Stomach (tissue), 9 donors: Measurements from ENCODE around the gene FUCA1. TPM values are rescaled to one million over a fixed set of nuclear protein-coding genes. Genes with fewer than 3 reads are reported as not detected.
"Not testable (repeated sequence)": the region's sequence is repeated elsewhere in the genome, so short reads cannot be mapped to it uniquely, and the experiment has no call there.

Experiments
- DNase-seq, 2 donors: peaks; one replicate each; pipeline versions ENCODE4 v3.0.0 to v3.0.0-alpha.2; 2013 to 2019
- H3K27ac ChIP-seq, 5 donors: fragments of 200-600 bp in 4 of 5; sonication (generic) in 4 of 5; one replicate each; pipeline ENCODE4 v1.5.1; 2013 to 2019; ENCODE audit warnings: mild to moderate bottlenecking in 1 of 5, moderate library complexity in 1 of 5
- H3K27me3 ChIP-seq, 3 donors: fragments of 200-600 bp; sonication (generic); one replicate each; pipeline ENCODE4 v1.5.1; 2017 to 2019; ENCODE audit warnings: mixed run types in 1 of 3
- H3K36me3 ChIP-seq, 4 donors: fragments of 200-600 bp; sonication (generic); 1 replicate in 3 of 4; 2 replicates in 1 of 4; pipeline ENCODE4 v1.5.1; 2016 to 2019
- H3K4me1 ChIP-seq, 4 donors: fragments of 200-600 bp; sonication (generic); one replicate each; pipeline ENCODE4 v1.5.1; 2016 to 2019
- H3K4me3 ChIP-seq, 4 donors: fragments of 200-600 bp; sonication (generic) in 3 of 4; one replicate each; pipeline ENCODE4 v1.5.1; 2016 to 2019; ENCODE audit warnings: mild to moderate bottlenecking in 1 of 4
- H3K9me3 ChIP-seq, 4 donors: fragments of 200-600 bp; sonication (generic); one replicate each; pipeline ENCODE4 v1.5.1; 2016 to 2019
- EP300 ChIP-seq: sonication (generic); formaldehyde crosslinking; IDR thresholded peaks from one replicate; pipeline ENCODE4 v1.6.1; 2017; ENCODE audit warnings: antibody characterized with exemption
- POLR2A ChIP-seq, 4 donors: fragments of 450-650 bp; IDR thresholded peaks; one replicate each; pipeline ENCODE4 v1.6.1; 2016; ENCODE audit warnings: antibody characterized with exemption in 4 of 4, control low read depth in 2 of 4, mild to moderate bottlenecking in 1 of 4, moderate library complexity in 1 of 4
- POLR2AphosphoS5 ChIP-seq, 3 donors: sonication (generic); formaldehyde crosslinking; IDR thresholded peaks; one replicate each; pipeline ENCODE4 v1.6.1; 2016; ENCODE audit warnings: antibody characterized with exemption in 3 of 3
- WGBS, 5 donors: extraction: QIAGEN DNeasy Blood & Tissue Kit in 3 of 5; methylation state at CpG; one replicate each; pipeline versions ENCODE4 v1.1.5 to v1.1.7; 2013 to 2018; 5-methylcytosine and 5-hydroxymethylcytosine counted together
- intact Hi-C: fragments of 100-400 bp; cut with DNase I; formaldehyde crosslinking; loops from one replicate; pipeline ENCODE4 v1.15.1; 2023; ENCODE audit warnings: low total_unique reads
- polyA plus RNA-seq, 3 donors: library from polyadenylated mRNA; stranded (reverse); fragments of 200-250 nt; gene quantifications; one replicate each; pipeline ENCODE4 v1.2.3, GENCODE V29; 2013
- total RNA-seq, 5 donors: library from RNA; depleted of rRNA; stranded (reverse); fragments of >200 nt; gene quantifications; one replicate each; pipeline versions ENCODE4 v1.1.0 to v1.2.3, GENCODE V29; 2014 to 2016
- TF ChIP-seq, protein P1 (sequence below), 7 experiments: fragments of 450-650 bp in 4 of 7; fragments of 200-600 bp in 3 of 7; sonication (generic) in 3 of 7; IDR thresholded peaks; one replicate each; pipeline ENCODE4 v1.5.1; 2016 to 2019; ENCODE audit warnings: antibody characterized with exemption in 7 of 7, control low read depth in 2 of 7, mild to moderate bottlenecking in 1 of 7
- donor health status: healthy with polysubstance abuse.
- donor health status: Bipolar disorder and iron deficiency.
- donor health status: healthy.

Gene FUCA1
- total and polyA plus RNA-seq, 8 donors, result 4.1 to 80.0 (median 23.0) TPM

DNA sequence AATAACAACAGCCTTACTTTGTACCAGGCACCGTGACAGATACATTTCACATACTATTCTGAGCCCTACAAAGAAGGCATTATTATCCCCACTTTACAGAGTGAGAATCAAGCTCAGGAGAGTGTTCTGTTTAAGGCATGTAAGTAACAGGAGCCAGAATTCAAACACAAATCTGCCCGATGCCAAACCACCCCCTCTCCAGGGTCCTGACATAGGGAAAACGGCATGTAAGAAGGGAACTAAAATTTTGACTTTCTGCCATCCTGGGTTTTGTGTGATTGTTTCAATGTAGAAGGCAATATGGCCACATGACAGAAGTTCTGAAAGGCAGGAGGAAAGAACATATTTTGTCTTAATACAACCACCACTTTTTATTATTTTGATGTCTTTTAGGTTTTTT lies 5.5 kb downstream of the FUCA1 start:
- Histone ChIP-seq H3K4me1 (peaks cover 11 to 26% (median 22%) of the 10 kb centered on the region in 4 donors), H3K4me3 (no peak overlapping the region), H3K9me3 (no peaks in the 10 kb centered on the region), H3K27ac (no peak overlapping the region), H3K27me3 (no peaks in the 10 kb centered on the region), H3K36me3 (peaks cover 19 to 76% (median 74%) of the 10 kb centered on the region in 4 donors)
- WGBS, 5 donors, result 67 to 86% (median 74%) methylated on average over 3 of the region's 3 CpGs
- intact Hi-C loops, result no loop called here
- DNase-seq, result no peak
- TF ChIP-seq POLR2AphosphoS5 (IDR thresholded peaks at IDR 0.05) (no peak), EP300 (no peak), POLR2A (IDR thresholded peaks at IDR 0.05) (no peak)
- TF ChIP-seq, protein P1, sequence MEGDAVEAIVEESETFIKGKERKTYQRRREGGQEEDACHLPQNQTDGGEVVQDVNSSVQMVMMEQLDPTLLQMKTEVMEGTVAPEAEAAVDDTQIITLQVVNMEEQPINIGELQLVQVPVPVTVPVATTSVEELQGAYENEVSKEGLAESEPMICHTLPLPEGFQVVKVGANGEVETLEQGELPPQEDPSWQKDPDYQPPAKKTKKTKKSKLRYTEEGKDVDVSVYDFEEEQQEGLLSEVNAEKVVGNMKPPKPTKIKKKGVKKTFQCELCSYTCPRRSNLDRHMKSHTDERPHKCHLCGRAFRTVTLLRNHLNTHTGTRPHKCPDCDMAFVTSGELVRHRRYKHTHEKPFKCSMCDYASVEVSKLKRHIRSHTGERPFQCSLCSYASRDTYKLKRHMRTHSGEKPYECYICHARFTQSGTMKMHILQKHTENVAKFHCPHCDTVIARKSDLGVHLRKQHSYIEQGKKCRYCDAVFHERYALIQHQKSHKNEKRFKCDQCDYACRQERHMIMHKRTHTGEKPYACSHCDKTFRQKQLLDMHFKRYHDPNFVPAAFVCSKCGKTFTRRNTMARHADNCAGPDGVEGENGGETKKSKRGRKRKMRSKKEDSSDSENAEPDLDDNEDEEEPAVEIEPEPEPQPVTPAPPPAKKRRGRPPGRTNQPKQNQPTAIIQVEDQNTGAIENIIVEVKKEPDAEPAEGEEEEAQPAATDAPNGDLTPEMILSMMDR (IDR thresholded peaks at IDR 0.05), result no peak

DNA sequence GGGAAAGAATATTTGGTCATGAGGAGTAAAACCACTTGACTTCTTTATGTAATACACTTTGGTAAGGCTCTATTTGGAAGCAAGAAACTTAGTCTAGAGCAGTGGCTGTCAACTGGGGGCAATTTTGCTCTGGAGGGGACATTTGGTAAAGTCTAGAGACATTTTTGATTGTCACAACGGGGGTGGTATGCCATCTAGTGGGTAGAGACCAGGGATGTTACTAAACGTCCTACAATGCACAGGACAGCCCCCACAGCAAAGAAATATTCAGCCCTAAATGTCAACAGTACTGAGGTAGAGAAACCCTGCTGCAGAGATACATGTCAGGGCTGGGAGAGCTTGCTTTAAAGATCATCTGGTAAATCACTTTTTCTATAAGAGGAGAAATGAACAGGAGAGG lies 13.5 kb downstream of the FUCA1 start:
- TF ChIP-seq EP300 (no peak), POLR2AphosphoS5 (IDR thresholded peaks at IDR 0.05) (no peak), POLR2A (IDR thresholded peaks at IDR 0.05) (no peak)
- TF ChIP-seq, protein P1 (IDR thresholded peaks at IDR 0.05), result no peak
- Histone ChIP-seq H3K27ac (no peak overlapping the region), H3K9me3 (no peaks in the 10 kb centered on the region), H3K36me3 (peaks cover 18 to 68% (median 60%) of the 10 kb centered on the region in 4 donors), H3K27me3 (no peaks in the 10 kb centered on the region), H3K4me1 (no peaks in the 10 kb centered on the region), H3K4me3 (no peak overlapping the region)
- intact Hi-C loops, result no loop called here
- 19 to 37% (median 34%) methylated on average over 2 of the region's 2 CpGs for WGBS, 5 donors
- DNase-seq, result no peak

DNA sequence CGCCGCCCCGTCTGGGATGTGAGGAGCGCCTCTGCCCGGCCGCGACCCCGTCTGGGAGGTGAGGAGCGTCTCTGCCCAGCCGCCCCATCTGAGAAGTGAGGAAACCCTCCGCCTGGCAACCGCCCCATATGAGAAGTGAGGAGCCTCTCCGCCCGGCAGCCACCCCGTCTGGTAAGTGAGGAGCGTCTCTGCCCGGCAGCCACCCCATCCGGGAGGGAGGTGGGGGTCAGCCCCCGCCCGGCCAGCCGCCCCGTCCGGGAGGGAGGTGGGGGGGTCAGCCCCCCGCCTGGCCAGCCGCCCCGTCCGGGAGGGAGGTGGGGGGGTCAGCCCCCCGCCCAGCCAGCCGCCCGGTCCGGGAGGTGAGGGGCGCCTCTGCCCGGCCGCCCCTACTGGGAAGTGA lies 15.0 kb downstream of the FUCA1 start:
- H3K4me3 ChIP-seq, H3K27me3 ChIP-seq, H3K27ac ChIP-seq, DNase-seq, H3K4me1 ChIP-seq, H3K9me3 ChIP-seq, intact Hi-C loops: not testable (repeated sequence)
- peaks cover 19 to 66% (median 56%) of the 10 kb centered on the region in 4 donors for H3K36me3 ChIP-seq
- WGBS, 5 donors, result 93 to 96% (median 95%) methylated on average over 10 to 26 of the region's 34 CpGs; no CpG with 5 or more reads in 1 of the 5 donors

DNA sequence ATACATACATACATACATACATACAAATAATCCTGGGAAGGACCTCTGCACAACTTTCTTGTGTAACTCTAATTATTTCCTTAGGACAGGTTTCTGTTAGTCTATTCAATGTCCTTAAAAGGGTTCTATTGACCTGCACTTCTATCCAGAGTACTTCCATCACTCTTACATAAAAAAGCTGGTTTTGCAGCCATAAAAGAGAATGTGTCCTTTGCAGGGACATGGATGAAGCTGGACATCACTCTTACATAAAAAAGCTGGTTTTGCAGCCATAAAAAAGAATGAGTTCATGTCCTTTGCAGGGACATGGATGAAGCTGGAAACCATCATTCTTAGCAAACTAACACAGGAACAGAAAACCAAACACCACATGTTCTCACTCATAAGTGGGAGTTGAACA lies 16.7 kb downstream of the FUCA1 start:
- H3K9me3 ChIP-seq, H3K4me3 ChIP-seq, H3K27me3 ChIP-seq, intact Hi-C loops, H3K27ac ChIP-seq, DNase-seq, H3K4me1 ChIP-seq: not testable (repeated sequence)
- peaks cover 24 to 66% (median 56%) of the 10 kb centered on the region in 4 donors for H3K36me3 ChIP-seq

DNA sequence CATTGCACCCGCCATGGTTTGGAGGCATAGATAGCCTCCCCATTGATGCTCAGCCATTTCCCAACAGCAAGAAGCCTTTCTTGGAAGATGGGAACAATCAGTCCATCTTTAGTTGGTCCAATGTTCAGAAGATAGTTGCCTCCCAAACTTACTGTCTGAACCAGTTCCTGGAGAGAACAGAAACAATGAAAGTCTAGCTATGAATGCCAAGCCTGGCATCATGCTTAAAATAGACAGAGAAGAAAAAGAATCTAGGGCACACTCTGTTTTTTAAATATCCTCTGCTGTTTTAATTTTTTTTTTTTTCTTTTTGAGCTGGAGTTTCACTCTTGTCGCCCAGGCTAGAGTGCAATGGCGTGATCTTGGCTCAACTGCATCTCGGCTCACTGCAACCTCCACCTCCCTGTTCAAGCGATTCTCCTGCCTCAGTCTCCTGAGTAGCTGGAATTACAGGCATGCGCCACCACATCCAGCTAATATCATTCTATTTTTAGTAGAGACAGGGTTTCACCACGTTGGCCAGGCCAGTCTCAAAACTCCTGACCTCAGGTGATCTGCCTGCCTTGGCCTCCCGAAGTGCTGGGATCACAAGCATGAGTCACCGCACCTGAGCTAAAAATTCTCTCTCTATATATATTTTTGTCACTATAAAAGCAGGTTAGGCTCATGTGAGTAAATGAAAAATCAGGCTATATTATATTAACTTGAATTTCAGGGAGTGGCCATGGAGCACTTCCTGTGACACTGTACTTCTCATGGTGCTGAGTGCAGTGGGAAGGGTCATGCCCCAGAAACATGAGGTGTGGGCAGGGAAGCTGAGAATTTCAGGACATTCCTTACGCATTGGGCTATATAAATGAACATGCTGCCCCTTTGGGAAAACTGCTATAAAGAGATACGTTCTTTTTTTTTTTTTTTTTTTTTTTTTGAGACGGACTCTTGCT lies 19.1 kb downstream of the FUCA1 start:
- H3K9me3 ChIP-seq, result peaks cover 0 to 6% (median 2%) of the 10 kb centered on the region in 4 donors
- no peak overlapping the region for H3K27ac ChIP-seq
- peaks cover 35 to 74% (median 66%) of the 10 kb centered on the region in 4 donors for H3K36me3 ChIP-seq
- intact Hi-C loops, result no loop called here
- 84 to 94% (median 89%) methylated on average over 11 to 12 of the region's 12 CpGs for WGBS, 5 donors
- no peak overlapping the region for H3K4me3 ChIP-seq
- DNase-seq, result no peak
- TF ChIP-seq POLR2A (IDR thresholded peaks at IDR 0.05) (no peak), EP300 (no peak), POLR2AphosphoS5 (IDR thresholded peaks at IDR 0.05) (no peak)
- TF ChIP-seq, protein P1 (IDR thresholded peaks at IDR 0.05), result no peak
- no peaks in the 10 kb centered on the region for H3K27me3 ChIP-seq
- no peaks in the 10 kb centered on the region for H3K4me1 ChIP-seq

DNA sequence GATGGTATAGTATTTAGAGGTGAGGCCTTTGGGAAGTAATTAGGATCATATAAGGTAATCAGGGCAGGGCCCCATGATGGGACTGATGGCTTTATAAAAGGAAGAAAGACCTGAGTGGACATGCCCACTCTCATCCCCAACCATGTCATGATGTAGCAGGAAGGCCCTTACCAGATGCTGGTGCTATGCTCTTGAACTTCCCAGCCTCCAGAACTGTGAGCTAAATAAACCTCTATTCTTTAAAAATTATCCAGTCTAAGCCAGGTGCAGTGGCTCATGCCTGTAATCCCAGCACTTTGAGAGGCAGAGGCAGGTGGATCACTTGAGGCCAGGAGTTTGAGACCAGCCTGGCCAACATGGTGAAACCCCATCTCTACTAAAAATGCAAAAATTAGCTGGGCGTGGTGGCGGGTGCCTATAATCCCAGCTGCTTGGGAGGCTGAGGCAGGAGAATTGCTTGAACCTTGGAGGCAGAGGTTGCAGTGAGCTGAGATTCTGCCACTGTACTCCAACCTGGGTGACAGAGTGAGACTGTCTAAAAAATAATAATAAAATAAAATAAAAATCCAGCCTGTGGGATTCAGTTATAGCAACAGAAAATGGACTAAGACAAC lies 20.5 kb downstream of the FUCA1 start:
- H3K9me3 ChIP-seq, H3K4me1 ChIP-seq, H3K27me3 ChIP-seq, H3K27ac ChIP-seq, H3K4me3 ChIP-seq, intact Hi-C loops, DNase-seq: not testable (repeated sequence)
- WGBS, 5 donors, result 90 to 100% (median 96%) methylated on average over 2 of the region's 2 CpGs
- peaks cover 35 to 69% (median 67%) of the 10 kb centered on the region in 4 donors for H3K36me3 ChIP-seq
